Fibroblast of the conjunctiva (primary cell): ENCODE results near the gene IL25.
"Not testable (repeated sequence)": the region's sequence is repeated elsewhere in the genome, so short reads cannot be mapped to it uniquely, and the experiment has no call there.

Experiments used
- DNase-seq: peaks from one replicate; pipeline ENCODE4 v3.0.0-alpha.2; 2010; ENCODE audit warnings: low read depth

Gene IL25

DNA sequence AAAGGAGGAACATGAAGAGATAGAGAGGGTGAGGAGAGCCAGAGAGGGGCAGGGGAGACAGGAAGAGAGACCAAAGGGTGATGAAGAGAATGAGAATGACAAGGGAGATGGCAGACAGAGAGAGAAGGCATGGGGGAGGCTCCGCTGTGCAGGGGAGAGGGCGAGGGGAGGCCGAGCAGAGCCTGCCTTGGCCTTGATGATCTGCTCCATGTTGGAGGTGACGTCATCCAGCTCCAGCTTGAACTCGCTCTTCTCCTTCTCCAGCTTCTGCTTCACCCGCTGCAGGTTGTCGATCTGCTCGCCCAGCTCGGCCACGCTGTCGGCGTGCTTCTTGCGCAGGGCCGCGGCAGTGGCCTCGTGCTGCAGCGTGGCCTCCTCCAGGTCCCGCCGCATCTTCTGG lies 17.3 kb downstream of the IL25 start:
- DNase-seq = not testable (repeated sequence)

DNA sequence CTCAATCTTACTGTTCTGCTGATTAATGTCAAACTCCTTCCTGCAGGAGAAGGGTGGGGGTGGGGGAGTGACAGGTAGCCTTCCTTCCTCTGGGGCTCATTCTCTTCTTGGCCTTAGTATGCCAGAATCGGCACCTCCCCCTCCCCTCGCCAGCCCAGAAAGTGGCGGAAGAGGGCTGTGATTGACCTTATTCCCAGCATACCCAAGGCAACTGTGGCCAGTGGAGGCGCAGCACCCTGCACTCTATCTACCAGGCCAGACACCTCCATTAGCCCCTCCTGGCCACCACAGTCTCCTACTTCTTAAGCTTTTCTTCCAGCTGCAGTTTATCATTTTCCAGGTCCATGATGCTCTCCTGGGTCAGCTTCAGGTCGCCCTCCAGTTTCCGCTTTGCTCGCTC lies 20.0 kb downstream of the IL25 start:
- no peak for DNase-seq

DNA sequence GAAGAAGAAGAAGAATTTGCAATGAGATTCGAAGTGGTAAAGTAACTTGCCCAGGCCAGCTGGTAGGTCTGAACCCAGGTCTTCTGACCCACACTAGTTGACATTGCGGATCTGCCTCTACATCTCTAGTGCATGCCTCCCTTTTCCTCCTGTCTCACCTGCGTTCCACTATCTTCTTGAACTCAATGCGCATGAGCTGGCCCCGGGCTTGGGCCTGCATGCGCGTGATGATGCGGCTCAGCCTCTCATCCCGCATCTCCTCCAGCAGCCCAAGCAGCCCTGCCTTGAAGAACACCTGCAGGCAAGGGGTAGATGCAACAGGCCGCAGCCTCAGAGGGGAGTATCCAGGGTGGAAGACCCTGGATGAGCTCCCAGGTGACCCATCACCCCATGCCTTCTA lies 23.5 kb downstream of the IL25 start:
- DNase-seq = no peak

DNA sequence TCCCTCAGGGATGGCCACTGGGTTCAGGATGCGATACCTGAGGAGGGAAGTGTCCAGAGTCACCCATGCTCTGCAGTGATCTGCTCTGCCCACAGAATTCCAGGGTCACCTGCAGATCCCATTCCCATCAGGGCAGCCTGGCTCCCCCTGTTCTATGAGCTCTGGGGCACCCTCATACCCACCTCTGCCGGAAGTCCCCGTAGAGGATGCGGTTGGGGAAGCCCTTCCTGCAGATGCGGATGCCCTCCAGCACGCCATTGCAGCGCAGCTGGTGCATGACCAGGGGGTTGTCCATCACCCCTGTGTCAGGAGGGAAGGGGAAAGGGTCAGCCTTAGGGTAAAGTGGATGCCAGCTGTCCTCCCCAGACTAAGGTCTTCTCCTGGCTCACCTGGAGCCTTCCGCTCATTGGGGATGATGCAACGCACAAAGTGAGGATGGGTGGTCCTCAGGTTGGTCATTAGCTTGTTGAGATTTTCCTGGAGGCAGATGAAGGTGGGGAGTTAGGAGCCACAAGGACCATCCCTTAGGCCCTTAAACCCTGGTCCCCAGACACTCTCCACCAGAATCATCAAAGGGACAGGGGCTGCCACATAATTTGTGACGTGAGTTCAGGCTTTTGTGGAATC lies 24.3 kb downstream of the IL25 start:
- no peak for DNase-seq

DNA sequence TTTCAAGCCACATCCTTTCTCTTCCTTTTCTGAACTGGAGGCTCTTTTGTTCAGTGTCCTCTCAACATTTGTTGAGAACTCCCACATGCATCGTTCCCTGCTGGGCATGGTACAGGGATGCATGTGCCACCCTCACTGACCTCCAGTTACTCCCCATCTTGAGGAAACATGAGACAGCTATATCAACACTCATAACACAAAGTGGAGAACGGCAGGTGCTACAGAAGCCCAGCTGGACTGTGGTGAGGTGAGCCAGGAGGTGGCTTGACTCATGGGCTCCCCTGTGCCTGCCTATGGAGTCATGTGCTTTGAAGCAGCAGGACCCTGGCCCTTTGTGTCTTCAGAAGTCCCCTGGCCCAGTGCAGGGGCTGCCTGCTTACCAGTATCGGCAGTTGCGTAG lies 25.7 kb downstream of the IL25 start:
- no peak for DNase-seq

DNA sequence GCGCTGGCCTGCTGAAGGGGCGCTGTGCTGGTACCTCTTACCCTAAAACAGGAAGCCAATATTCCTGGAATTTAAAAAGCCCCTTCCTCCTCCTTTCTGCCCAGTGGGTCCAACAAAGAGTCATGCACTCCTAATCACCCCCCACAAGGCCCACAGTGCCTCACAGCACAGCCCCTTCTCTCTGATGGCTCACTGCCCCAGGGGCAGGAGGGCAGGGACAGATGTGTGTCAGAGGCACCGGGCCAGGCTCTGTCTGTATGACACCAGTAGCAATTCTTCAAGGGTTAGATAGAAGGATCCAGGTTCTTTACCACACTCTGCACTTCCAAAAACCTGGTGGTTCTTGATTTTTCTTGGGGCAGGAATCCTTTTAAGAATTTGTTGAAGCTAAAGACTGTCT lies 26.5 kb downstream of the IL25 start:
- DNase-seq = no peak

DNA sequence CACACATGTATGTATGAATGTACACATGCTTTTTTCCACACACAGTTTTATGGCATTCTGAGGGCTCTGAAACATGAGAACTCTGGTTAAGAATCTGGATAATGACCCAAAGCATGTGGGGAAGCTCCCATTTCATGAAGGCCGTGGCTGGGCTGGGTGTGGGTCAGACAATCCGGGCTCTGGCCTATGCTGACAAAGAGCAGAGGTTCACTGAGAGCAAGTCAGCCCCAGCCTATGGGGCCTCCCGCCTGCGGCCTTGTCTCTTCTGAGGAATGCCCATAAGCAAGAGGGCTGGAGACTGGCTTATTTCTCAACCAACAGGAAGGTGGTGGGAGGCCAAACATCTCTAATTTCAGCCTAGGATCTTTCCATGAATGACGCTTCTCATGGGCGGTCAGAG lies 27.0 kb downstream of the IL25 start:
- no peak for DNase-seq

DNA sequence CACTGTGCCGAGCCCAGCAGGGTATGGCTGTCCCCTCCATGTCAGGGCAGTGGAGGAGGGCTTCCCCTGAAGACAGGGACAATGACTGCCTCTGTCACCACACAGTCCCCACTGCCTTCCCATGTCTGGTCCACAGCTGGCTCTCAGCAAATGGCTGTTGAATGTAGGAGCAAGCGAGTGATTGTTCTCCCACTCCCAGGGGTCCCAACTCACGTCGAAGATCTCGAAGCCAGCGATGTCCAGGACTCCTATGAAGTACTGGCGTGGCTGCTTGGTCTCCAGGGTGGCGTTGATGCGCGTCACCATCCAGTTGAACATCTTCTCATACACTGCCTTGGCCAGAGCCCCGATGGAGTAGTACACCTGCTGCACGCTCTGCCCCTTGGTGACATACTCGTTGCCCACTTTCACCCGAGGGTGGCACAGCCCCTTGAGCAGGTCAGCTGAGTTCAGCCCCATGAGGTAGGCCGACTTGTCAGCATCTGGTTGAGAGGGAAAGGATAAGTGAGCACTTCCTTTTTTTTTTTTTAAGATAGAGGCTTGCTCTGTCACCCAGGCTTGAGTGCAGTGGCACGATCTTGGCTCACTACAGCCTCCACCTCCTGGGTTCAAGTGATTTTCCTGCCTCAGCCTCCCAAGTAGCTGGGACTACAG lies 28.0 kb downstream of the IL25 start:
- not testable (repeated sequence) for DNase-seq

DNA sequence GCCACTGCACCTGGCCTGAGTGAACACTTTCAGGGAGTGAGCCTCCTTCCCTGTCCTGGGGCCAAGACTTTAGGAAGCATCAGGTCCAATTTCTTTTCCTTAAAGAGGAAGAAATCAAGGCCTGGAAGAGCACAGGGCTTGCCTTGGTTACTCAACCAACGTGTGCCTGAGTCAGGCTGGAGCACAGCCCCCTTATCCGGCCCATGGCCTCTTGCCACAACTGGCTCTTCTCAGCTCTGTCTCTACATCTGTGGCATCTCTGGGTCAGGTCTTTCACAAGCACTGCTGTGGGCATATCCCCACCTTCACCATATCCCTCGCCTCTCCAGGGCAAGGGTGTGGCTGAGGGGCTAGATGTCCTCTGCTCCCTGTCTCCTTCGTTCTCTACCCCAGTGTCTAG lies 28.7 kb downstream of the IL25 start:
- no peak for DNase-seq

DNA sequence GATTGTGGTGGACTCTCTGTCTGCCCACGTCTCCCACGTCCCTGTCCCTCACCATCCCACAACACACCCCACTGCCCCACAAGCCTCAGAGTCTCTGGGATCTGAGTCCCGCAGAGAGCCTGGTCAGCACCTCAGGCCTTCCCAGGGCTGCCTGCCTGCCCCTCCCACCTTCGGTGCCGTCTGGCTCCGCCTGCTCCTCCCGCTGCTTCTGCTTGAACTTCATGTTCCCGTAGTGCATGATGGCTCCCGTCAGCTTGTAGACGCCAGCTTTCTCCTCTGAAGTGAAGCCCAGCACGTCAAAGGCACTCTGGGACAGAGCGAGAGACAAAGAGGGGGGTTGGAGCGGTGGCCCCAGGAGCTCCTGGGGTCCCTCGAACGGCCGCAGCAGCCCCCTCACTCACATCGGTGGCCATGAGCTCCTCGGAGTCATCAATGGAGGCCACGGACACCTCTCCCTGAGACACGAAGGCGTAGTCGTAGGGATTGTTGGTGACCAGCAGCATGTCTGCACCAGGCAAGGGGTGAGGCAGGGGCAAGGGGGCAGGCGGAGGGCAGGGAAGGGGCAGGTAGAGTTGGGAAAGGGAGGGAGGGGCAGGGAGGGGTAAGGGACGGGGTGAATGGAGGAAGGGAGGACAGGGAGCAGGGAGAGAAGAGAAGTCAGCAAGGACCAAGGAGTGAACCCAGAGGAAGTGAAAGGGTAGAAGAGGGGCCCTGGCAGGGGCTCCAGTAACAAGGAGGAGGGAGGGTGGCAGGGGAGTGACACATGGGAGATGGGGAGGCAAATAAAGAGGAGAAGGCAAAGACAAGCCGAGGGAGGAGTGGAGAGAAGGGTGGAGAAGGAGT lies 29.9 kb downstream of the IL25 start:
- no peak for DNase-seq

DNA sequence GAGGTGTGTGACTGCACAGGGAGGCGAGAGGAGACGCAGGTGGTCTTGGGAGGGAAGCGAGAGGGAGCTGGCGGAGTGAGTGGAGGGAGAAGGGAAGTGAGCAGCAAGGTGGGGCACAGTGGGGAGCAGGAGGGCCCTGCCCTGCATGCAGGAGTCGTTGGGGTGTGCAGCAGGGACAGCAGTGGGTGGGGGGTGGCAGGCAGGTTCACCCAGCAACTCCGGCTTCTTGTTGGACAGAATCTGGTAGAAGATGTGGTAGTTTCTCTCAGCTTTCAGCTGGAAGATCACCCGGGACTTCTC lies 30.5 kb downstream of the IL25 start:
- DNase-seq = no peak

DNA sequence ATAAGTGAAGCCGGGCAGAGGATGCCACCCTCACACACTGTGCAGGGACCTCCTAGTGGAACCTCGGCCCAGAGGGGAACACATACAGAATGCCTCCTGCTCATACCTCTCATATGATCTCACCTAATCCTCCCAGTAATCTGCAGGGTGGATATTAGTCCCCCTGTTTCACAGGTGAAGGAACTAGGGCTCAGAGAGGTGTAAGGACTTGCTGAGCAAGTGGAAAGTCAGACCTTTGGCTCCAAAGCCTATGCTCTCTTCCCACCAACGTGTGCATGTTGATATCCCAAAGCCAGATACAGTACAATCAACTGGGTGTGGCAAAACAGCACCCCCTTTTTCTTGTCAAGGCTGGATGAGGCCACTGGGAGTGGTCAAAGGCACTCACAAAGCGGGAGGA lies 31.3 kb downstream of the IL25 start:
- DNase-seq = no peak

DNA sequence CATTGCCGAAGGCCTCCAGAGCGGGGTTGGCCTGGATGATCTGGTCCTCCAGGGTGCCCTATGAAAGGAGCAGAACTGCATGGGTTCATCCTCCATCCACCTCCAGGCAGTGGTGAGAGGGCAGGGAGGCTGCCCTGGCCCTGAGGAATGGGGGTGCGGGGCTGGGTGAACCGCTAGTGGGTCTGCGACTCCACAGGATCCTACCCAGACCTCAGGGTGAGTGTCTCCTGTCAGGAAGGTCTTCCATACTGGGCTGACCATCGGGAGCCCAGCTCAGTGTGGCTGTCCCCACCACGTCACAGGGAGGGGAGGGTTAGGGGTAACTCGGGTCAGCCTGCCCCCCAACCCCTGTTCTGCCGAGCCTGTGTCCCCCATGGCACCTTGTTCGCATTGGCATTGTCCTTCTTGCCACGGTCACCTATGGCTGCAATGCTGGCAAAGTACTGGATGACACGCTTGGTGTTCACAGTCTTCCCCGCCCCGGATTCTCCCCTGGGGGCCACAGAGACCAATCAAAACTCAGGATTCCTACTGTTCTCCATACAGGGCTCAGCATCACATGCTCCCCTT lies 31.8 kb downstream of the IL25 start:
- DNase-seq = no peak

DNA sequence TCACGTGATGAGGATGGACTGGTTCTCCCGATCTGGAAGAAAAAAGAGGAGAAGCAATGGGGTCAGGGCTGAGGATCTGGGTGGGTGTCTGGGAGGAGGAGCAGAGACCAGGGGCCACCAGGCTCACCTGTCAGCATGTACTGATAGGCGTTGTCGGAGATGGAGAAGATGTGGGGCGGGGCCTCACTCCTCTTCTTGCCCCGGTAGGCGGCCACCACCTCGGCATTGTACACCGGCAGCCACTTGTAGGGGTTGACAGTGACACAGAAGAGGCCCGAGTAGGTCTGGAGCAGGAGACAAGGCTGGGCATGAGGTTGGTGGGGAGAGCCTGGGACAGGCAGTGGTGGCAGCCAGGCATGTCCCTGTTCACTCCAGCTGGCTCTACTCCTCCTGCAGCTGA lies 32.5 kb downstream of the IL25 start:
- DNase-seq = no peak

DNA sequence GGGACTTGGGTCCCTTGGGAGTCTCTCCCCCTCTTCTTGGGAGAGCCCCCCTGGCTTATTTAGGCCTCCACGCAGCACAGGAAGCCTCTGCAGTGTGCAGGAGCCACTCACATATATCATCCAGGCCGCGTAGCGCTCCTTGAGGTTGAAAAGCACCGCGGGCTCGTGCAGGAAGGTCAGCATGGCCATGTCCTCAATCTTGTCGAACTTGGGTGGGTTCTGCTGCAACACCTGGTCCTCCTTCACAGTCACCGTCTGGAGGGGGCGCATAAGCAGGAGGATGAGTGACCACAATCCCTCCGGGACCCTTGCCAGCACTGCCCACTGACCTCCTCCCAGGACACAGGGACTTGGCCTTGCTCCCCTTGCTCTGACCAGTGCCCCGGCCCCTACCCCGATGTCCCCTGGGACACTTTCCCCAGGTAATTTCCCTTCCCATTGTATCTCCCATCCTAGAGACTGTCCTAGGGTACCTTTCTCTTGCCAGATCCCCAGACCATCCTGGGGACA lies 33.0 kb downstream of the IL25 start:
- DNase-seq = no peak

DNA sequence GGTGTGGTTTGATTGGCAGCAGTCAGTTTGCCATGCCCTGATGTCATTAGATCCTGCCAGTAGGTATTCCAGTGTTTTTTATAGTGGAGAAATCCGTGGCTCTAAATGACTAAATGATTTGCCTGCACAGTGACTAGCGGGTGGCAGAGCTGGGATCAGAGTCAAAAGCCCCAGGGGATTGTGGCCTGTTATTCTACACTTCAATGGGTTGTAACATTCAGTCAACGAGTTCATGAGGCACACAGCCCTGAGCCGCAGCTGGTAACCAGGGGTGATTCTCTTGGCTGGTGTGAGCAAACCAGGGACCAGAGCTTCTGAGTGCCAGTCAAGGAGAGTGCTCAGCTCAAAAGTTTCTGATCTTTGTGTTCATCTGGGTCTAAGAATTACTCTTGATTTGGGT lies 33.6 kb downstream of the IL25 start:
- no peak for DNase-seq

DNA sequence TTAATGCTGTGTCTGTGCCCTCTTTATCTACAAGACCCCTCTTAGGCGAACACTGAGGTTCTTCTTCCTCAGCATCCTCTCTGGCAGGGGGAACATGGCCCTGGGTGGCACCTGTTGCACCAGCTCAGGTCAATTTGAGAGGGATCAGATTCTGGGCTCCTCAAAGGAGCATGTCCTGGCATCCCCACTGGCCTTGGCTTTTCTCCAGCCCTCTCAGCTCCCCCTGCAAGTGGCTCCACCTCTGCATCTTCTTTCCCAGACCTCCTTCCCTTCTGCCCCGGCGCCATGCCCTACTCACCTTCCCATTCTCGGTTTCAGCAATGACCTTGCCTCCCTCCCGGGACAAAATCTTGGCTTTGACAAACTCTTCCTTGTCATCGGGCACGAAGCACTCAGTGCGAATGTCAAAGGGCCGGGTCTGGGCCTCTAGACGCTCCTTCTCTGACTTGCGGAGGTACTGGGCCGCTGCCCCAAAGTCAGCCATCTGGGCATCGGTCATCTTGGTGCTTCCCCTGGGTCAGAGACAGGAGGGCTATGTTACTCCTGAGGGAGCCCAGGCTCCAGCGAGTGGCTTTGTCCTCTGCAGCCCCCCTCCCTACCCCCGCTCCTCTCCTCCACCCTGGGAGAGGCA lies 34.2 kb downstream of the IL25 start:
- DNase-seq = no peak

DNA sequence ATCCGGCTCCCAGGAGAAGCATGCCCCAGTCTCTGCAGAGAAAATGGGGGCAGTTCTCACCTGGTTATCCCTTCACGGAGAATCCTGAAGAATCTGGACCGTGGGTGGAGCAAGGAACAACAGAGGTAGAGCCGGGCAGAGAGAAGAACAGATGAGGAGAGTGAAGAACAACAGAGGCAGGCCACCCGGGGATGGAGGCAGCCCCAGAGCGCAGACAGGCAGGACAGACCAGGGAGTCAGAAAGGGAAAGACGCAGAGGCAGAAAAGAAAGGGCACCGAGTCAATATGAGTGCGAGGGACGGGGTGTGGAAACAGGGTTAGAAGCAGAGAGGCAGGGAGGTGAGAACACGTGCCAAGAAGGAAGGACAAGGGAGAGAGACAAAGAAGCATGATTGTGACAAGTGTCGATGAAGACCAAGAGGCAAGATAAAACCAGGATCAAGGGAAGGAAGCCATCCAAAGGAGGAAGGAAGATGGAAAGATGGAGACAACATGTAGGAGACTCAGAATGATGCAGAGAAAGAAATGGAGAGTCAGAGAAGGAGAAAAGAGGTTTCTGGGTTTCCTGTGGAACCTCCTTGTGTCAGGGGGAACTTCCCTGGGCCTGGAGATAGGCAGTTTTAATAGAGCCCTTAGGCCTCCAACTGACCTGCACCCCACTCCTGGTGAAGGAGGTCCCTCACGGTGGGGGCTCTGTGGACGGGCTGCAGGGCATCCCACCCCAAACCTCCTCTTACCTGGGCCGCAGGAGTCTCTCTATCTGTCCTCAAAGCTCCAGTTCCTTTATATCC lies 35.1 kb downstream of the IL25 start, which contains the start of gene MYH6:
Gene MYH6, minus strand, starts transcription at position 758 of the 791 bp plus-strand sequence. CDS start 1,050 bp downstream, outside the sequence.
- DNase-seq = no peak

DNA sequence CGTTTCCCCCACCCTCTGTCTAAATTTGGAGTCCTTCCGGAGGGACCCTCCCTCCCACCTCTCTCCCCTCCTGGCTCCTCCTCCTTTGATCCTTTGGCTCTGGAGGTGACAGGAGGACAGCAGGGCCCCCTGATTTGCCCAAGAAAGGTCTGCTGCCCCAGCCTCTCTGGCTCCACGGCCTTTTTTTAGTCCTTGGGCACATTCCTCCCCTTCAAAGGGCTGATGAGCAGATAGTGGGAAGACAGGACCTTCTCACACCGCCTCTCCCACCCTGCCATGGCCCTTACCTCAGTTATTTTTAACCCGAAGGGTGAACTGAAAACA lies 35.7 kb downstream of the IL25 start:
- no peak for DNase-seq

DNA sequence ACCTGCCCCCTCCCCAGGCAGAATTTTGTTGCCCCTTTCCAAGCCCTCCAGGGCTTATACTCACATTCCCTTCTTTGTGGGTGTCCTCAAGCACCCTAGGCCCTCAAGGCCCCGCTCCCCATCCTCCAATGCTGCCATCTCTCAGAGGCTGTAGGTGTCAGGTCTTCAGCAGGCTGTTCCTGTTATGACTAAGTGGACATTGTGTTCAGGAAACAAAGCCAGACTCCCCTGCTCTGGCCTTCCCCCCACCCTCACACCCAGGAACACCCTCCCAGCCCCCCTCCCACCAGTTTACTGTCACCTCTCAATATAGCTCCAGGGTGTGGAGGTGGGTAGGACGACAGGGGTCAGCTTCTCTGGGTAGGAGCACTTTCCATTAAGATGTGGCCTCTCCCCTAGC lies 36.9 kb downstream of the IL25 start:
- no peak for DNase-seq

DNA sequence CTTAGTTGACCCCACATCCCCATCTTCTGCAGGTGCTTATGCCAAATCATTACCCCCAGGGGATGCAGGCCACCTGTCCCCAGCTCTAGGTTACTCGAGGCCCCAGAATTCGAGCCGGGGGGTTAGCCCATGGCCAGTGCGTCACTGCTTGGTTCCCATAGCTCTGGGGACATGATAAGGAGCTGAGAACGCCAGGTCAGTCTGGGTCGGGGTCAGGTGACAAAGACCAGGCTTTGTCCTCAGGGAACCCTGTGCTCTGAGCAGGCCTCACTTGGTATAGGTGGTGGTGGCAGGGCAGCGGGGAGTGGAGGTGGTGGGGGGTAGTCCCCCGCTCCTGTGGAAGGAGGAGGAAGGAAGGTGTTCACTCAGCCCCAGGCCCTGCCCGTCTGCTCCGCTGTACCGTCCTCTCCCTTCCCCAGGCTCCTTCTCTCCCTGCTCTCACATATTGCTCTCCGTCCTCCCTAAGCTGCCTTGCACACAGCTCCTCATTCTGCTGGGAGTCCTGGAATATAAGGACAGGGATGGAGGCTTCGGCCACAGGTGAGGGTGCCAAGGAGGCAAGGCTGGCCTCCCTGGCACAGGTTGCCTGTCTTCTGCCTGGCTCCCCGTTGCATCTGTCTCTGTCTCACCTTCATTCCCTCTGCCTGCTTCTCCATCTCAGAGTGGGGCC lies 37.5 kb downstream of the IL25 start:
- no peak for DNase-seq
